ENCODE data around the gene FAM187B.

DNA sequence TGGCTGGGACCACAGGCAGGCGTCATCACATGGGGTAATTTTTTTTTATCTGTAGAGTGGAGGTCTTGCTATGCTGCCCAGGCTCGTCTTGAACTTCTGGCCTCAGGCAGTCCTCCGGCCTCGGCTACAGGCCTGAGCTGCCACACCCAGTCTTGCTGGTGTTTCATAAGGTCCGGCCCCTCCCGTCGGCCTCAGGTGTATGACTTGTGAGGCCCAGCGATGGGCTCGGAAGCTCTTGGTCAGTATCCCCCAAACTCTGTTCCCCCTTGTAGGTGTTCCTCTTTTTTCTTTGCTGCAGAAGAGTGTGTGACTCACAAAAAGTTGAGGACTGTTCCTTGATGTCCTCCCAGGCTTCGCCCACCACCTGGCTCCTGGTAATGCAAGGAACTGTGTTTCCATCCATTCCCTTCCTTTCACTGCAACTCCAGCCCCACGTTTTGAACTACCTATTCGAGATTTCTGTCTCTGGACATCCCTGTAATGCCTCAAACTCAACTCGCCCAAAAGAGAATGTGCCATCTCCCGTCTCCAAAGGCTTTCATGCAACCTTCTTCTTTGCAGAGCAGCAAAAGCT is 45.2 kb upstream of the FAM187B start:
- TF ChIP-seq, protein P1, sequence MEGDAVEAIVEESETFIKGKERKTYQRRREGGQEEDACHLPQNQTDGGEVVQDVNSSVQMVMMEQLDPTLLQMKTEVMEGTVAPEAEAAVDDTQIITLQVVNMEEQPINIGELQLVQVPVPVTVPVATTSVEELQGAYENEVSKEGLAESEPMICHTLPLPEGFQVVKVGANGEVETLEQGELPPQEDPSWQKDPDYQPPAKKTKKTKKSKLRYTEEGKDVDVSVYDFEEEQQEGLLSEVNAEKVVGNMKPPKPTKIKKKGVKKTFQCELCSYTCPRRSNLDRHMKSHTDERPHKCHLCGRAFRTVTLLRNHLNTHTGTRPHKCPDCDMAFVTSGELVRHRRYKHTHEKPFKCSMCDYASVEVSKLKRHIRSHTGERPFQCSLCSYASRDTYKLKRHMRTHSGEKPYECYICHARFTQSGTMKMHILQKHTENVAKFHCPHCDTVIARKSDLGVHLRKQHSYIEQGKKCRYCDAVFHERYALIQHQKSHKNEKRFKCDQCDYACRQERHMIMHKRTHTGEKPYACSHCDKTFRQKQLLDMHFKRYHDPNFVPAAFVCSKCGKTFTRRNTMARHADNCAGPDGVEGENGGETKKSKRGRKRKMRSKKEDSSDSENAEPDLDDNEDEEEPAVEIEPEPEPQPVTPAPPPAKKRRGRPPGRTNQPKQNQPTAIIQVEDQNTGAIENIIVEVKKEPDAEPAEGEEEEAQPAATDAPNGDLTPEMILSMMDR (IDR thresholded peaks at IDR 0.05; ENCODE audit: insufficient read depth, low read length), result no peak
- TF ChIP-seq REST (IDR thresholded peaks at IDR 0.05; ENCODE audit: insufficient replicate concordance, low read depth) (no peak), POLR2AphosphoS5 (IDR thresholded peaks at IDR 0.05; ENCODE audit: low read depth) (no peak)

Data from HL-60 (cell line).